ENCODE data around the gene STEAP2.
"Not testable (repeated sequence)": the region's sequence is repeated elsewhere in the genome, so short reads cannot be mapped to it uniquely, and the experiment has no call there.

The STEAP2 gene

DNA sequence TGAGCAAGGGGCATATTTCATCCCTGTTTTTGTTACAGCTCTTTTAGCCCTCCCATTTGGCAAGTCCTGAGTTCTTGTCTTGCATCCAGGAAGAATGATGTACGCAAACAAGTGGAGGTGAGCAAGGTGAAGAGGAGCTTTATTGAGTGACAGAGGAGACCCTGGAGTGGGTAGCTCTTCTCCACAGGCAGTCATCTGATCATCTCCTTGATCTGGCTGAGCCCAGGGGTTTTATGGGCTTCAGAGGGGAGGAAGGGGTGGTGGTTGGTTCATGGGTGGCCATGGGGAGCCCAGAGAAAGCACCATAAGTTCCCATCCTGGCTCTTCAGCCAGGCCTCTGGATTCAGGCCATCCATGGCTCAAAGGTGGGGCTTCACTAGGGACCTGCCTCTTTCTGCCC is 35.3 kb upstream of the STEAP2 start:
- peaks cover 4% of the 10 kb centered on the region for H3K9me3 ChIP-seq (ENCODE audit: control insufficient read depth, insufficient read depth, low read length)
- no peaks in the 10 kb centered on the region for H3K27me3 ChIP-seq (ENCODE audit: control insufficient read depth, insufficient read depth, low read length)
- H3K4me3 ChIP-seq (ENCODE audit: low read length): no peak overlapping the region
- H3K27ac ChIP-seq (ENCODE audit: low read length): no peak overlapping the region
- no peaks in the 10 kb centered on the region; the same call in 1 of the 2 replicates for H3K36me3 ChIP-seq (ENCODE audit: control insufficient read depth, insufficient read depth, low read length)
- H3K4me1 ChIP-seq (ENCODE audit: control insufficient read depth, insufficient read depth, low read length): no peaks in the 10 kb centered on the region
- no peak for DNase-seq (ENCODE audit: low read depth, low spot score)
- WGBS (ENCODE audit: insufficient coverage, insufficient read length): no CpG with 5 or more reads among the region's 1 CpG

DNA sequence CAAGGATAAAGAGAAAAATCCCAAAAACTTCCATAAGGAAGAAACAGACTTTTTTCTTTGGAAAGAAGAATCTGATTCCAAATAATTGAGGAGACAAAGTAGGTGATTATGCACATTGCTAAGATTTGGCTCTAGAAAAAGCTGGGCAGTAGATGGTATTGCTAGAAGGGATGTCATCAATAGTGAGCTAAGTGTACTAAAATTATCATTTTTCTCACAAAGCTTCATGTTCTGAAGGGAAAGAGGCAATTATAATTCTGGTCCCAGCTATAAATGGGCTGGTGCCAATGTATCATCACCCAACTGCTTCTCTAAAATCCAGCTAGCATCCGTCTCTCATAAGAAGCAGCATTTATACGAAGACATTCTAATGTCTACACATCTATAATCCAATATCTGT is 33.4 kb upstream of the STEAP2 start:
- Histone ChIP-seq H3K4me1 (ENCODE audit: control insufficient read depth, insufficient read depth, low read length) (no peaks in the 10 kb centered on the region), H3K36me3 (ENCODE audit: control insufficient read depth, insufficient read depth, low read length) (no peaks in the 10 kb centered on the region; the same call in 1 of the 2 replicates), H3K27me3 (ENCODE audit: control insufficient read depth, insufficient read depth, low read length) (no peaks in the 10 kb centered on the region), H3K27ac (ENCODE audit: low read length) (no peak overlapping the region), H3K9me3 (ENCODE audit: control insufficient read depth, insufficient read depth, low read length) (peaks cover 4% of the 10 kb centered on the region), H3K4me3 (ENCODE audit: low read length) (no peak overlapping the region)
- no peak for DNase-seq (ENCODE audit: low read depth, low spot score)
- no CpG with 5 or more reads among the region's 2 CpGs for WGBS (ENCODE audit: insufficient coverage, insufficient read length)

DNA sequence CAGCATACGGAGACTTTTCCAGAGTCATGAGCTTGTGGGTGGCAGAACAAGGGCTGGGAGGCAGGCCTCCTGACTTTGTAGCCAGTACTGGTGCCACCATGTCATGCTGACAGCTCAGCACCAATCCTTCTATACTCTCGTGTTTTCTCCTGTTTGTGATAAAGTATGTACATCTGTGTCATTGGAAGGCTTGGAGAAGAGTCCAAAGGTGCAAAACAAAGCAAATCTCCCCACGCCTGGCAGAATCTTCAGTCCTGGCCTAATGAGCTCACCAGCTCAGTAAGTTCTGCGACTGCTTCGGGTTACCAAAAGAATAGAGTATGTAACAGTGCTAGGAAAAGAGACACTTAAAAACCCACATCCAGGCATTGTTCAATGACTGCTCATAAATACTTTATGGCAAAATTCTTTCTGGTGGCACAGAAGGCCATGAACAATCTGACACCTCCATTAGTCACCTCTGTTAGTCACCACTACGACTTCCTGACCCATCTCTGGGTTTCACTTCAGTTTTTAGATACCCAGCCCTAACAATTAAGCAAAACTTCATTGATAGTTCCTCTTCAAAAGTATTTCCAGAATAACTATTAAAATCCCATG is 32.8 kb upstream of the STEAP2 start:
- H3K27ac ChIP-seq (ENCODE audit: low read length): no peak overlapping the region
- peaks cover 4% of the 10 kb centered on the region for H3K9me3 ChIP-seq (ENCODE audit: control insufficient read depth, insufficient read depth, low read length)
- DNase-seq (ENCODE audit: low read depth, low spot score): no peak
- no peak overlapping the region for H3K4me3 ChIP-seq (ENCODE audit: low read length)
- no peaks in the 10 kb centered on the region for H3K27me3 ChIP-seq (ENCODE audit: control insufficient read depth, insufficient read depth, low read length)
- no peaks in the 10 kb centered on the region; the same call in 1 of the 2 replicates for H3K36me3 ChIP-seq (ENCODE audit: control insufficient read depth, insufficient read depth, low read length)
- H3K4me1 ChIP-seq (ENCODE audit: control insufficient read depth, insufficient read depth, low read length): no peaks in the 10 kb centered on the region
- WGBS (ENCODE audit: insufficient coverage, insufficient read length): no CpG with 5 or more reads among the region's 6 CpGs

DNA sequence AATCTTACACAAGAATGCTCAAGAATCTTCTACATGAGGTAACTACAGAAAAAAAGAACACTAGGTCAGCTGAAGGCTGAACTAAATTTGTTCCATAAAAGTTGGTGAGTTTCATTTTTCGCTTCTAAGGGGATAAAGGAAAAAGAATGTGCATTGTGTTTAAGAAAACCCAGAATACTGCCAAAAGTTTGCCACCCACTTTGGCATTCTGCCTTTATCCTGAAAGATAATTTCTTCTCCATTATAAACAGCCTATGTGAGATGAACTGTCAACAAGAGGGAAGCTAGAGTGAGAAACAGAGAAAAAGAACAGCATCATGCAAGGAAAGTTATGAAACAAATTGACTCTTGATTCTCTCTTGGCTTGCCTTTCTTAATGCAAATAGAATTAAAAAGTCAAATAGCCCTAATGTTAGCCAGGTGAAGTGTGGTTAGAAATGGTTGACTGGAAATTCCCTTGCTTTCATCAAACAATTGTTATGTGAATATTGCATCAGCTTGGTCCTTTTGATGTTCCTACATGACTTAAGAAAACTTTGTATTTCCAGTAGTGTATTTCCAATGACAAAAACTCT is 31.4 kb upstream of the STEAP2 start:
- H3K27me3 ChIP-seq (ENCODE audit: control insufficient read depth, insufficient read depth, low read length): no peaks in the 10 kb centered on the region
- peaks cover 4% of the 10 kb centered on the region for H3K9me3 ChIP-seq (ENCODE audit: control insufficient read depth, insufficient read depth, low read length)
- no peaks in the 10 kb centered on the region; the same call in 1 of the 2 replicates for H3K36me3 ChIP-seq (ENCODE audit: control insufficient read depth, insufficient read depth, low read length)
- WGBS (ENCODE audit: insufficient coverage, insufficient read length): no CpG with 5 or more reads among the region's 1 CpG
- DNase-seq (ENCODE audit: low read depth, low spot score): no peak
- H3K4me1 ChIP-seq (ENCODE audit: control insufficient read depth, insufficient read depth, low read length): no peaks in the 10 kb centered on the region
- no peak overlapping the region for H3K4me3 ChIP-seq (ENCODE audit: low read length)
- H3K27ac ChIP-seq (ENCODE audit: low read length): no peak overlapping the region

DNA sequence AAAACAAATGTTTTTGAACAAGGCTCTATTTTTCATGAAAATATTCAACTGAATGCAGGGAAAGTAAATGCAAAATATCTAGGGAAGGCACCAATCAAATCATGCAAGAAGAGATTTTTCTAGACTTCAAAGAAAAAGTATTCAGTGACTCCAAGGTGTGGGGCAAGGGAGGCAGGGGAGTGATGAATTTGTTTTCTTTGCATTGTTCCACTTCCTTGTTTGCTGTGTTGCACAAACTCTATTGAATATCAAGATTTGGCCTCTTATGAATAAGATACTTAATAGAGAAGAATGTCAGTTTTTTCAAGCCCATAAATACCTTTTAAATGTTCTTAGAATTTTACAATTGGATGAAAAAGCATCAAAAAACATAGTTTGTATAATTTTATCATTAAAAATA is 30.9 kb upstream of the STEAP2 start:
- Histone ChIP-seq H3K4me1 (ENCODE audit: control insufficient read depth, insufficient read depth, low read length) (no peaks in the 10 kb centered on the region), H3K4me3 (ENCODE audit: low read length) (no peak overlapping the region), H3K27me3 (ENCODE audit: control insufficient read depth, insufficient read depth, low read length) (no peaks in the 10 kb centered on the region), H3K27ac (ENCODE audit: low read length) (no peak overlapping the region), H3K36me3 (ENCODE audit: control insufficient read depth, insufficient read depth, low read length) (no peaks in the 10 kb centered on the region; the same call in 1 of the 2 replicates), H3K9me3 (ENCODE audit: control insufficient read depth, insufficient read depth, low read length) (peaks cover 4% of the 10 kb centered on the region)
- no peak for DNase-seq (ENCODE audit: low read depth, low spot score)

DNA sequence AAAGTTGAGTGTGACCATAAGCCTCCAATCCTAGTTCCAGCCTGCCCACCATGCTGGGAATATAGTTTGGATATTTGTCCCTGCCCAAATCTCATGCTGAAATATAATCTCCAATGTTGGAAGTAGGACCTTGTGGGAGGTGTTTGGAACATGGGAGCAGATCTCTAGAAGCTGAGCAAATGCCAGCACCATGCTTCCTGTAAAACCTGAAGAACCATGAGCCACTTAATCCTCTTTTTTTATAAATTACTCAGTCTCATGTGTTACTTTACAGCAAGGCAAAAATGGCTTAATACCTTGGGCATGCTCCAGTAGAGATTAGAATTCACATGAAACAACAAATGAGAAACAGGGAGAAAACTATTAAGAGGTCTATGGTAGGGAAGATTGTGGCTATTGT is 30.1 kb upstream of the STEAP2 start:
- no peaks in the 10 kb centered on the region for H3K27me3 ChIP-seq (ENCODE audit: control insufficient read depth, insufficient read depth, low read length)
- no peak overlapping the region for H3K27ac ChIP-seq (ENCODE audit: low read length)
- H3K36me3 ChIP-seq (ENCODE audit: control insufficient read depth, insufficient read depth, low read length): no peaks in the 10 kb centered on the region; the same call in 1 of the 2 replicates
- no peak for DNase-seq (ENCODE audit: low read depth, low spot score)
- no peaks in the 10 kb centered on the region for H3K9me3 ChIP-seq (ENCODE audit: control insufficient read depth, insufficient read depth, low read length)
- no peak overlapping the region for H3K4me3 ChIP-seq (ENCODE audit: low read length)
- no peaks in the 10 kb centered on the region for H3K4me1 ChIP-seq (ENCODE audit: control insufficient read depth, insufficient read depth, low read length)

DNA sequence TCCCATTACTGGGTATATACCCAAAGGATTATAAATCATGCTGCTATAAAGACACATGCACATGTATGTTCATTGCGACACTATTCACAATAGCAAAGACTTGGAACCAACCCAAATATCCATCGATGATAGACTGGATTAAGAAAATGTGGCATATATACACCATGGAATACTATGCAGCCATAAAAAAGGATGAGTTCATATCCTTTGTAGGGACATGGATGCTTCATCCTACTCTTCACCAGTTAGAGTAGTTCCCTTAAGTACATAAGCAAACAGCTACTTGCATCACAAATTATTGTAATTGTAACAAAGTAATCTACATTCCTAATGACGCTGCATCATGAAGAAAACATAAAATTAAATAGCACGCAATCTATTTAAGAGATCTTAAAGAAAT is 25.2 kb upstream of the STEAP2 start:
- H3K36me3 ChIP-seq (ENCODE audit: control insufficient read depth, insufficient read depth, low read length): not testable (repeated sequence)

DNA sequence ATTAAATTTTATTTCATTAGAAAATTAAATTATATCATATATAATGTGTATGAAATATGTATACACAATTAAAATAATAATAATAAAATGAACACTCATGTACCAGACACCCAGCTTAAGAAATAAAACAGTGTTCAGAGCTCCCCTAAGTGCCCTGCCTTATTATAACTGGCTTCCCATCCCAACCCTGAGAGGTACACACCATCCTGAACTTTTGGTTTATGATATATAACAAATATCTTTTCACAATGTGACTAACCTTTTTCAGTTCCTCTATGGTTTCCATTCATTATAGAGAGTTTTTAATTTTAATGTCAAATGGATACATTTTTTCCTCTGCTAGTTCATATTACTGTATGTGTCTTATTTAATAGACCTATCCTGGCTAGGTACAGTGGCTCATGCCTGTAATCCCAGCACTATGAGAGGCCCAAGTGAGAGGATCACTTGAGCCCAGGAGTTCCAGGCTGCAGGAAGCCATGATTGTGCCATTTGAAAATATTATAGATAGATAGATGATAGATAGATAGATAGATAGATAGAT is 24.0 kb upstream of the STEAP2 start:
- peaks cover 1% of the 10 kb centered on the region; the same call in 1 of the 2 replicates for H3K9me3 ChIP-seq (ENCODE audit: control insufficient read depth, insufficient read depth, low read length)

More for the DNA sequence above, 25.2 kb upstream of the STEAP2 start:
- DNase-seq (ENCODE audit: low read depth, low spot score); H3K4me3 ChIP-seq (ENCODE audit: low read length); H3K4me1 ChIP-seq (ENCODE audit: control insufficient read depth, insufficient read depth, low read length); H3K9me3 ChIP-seq (ENCODE audit: control insufficient read depth, insufficient read depth, low read length); H3K27me3 ChIP-seq (ENCODE audit: control insufficient read depth, insufficient read depth, low read length); H3K27ac ChIP-seq (ENCODE audit: low read length): not testable (repeated sequence)
- WGBS (ENCODE audit: insufficient coverage, insufficient read length): no CpG with 5 or more reads among the region's 4 CpGs

DNA sequence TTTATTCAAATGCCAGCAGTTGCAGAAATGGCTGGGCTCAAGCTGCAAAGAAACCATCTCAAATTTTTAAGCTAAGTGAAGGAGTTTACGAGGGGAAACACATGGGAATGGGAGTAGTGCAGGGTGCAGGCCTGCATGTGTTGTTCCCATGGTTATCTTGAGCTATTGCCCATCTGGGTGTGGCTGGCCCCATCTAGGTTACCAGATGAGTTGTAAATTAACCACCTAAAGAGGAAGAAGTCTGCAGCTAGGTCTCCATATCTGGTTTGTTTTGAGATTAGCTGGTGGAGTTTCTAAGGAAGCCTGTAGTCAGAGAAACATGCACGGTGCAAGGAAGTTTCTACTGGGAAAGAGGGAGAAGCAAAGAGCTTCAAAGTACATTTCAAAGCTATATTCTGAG is 23.3 kb upstream of the STEAP2 start:
- no CpG with 5 or more reads among the region's 2 CpGs for WGBS (ENCODE audit: insufficient coverage, insufficient read length)
- Histone ChIP-seq H3K27ac (ENCODE audit: low read length) (no peak overlapping the region), H3K27me3 (ENCODE audit: control insufficient read depth, insufficient read depth, low read length) (no peaks in the 10 kb centered on the region), H3K9me3 (ENCODE audit: control insufficient read depth, insufficient read depth, low read length) (peaks cover 1% of the 10 kb centered on the region; the same call in 1 of the 2 replicates), H3K4me3 (ENCODE audit: low read length) (no peak overlapping the region), H3K36me3 (ENCODE audit: control insufficient read depth, insufficient read depth, low read length) (no peaks in the 10 kb centered on the region), H3K4me1 (ENCODE audit: control insufficient read depth, insufficient read depth, low read length) (no peaks in the 10 kb centered on the region)
- DNase-seq (ENCODE audit: low read depth, low spot score): no peak

More for the DNA sequence above, 24.0 kb upstream of the STEAP2 start:
- Histone ChIP-seq H3K4me1 (ENCODE audit: control insufficient read depth, insufficient read depth, low read length) (no peaks in the 10 kb centered on the region), H3K27ac (ENCODE audit: low read length) (no peak overlapping the region), H3K27me3 (ENCODE audit: control insufficient read depth, insufficient read depth, low read length) (no peaks in the 10 kb centered on the region), H3K36me3 (ENCODE audit: control insufficient read depth, insufficient read depth, low read length) (no peaks in the 10 kb centered on the region), H3K4me3 (ENCODE audit: low read length) (no peak overlapping the region)
- DNase-seq (ENCODE audit: low read depth, low spot score): no peak

DNA sequence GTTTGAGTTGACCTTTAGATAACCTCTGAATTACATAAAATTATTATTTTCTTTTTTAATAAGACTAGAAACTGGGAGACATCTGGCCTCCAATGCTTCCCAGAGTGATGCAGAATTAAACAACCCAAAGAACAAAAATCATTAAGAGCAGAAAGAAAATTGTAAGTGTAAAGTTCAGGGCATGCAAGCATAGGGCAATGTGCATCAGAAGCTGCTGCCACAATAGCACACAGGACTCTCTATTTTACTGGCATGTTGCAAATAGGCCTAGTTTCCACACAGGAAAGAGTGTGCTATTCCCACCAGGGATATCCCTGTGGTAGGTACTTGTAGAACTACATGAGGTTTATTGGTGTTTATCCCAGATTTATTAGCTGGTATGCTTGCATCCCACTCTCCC is 20.5 kb upstream of the STEAP2 start:
- no peak for DNase-seq (ENCODE audit: low read depth, low spot score)
- no peak overlapping the region for H3K27ac ChIP-seq (ENCODE audit: low read length)
- no peaks in the 10 kb centered on the region for H3K36me3 ChIP-seq (ENCODE audit: control insufficient read depth, insufficient read depth, low read length)
- H3K4me3 ChIP-seq (ENCODE audit: low read length): no peak overlapping the region
- no peaks in the 10 kb centered on the region for H3K27me3 ChIP-seq (ENCODE audit: control insufficient read depth, insufficient read depth, low read length)
- H3K4me1 ChIP-seq (ENCODE audit: control insufficient read depth, insufficient read depth, low read length): no peaks in the 10 kb centered on the region
- H3K9me3 ChIP-seq (ENCODE audit: control insufficient read depth, insufficient read depth, low read length): peaks cover 1% of the 10 kb centered on the region; the same call in 1 of the 2 replicates

DNA sequence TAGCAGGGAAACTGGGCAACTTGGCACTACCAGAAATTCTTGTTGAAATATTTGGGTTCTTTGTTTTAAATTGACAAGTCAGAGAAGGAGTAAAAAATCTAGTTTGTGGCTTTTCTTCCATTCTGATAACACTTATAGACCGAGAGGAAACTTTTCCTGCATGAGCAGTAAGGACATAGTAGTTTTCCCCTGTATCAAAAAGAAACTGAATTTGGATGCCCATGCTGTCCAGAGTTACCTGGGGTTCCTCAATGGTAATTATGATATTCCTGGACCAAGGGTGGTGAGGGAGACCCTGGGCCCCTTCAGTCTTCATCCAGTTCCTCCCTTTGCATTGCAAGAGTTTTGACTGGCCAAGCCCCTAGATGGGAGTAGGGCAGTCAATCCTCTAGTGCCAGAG is 19.9 kb upstream of the STEAP2 start:
- Histone ChIP-seq H3K9me3 (ENCODE audit: control insufficient read depth, insufficient read depth, low read length) (peaks cover 1% of the 10 kb centered on the region; the same call in 1 of the 2 replicates), H3K27ac (ENCODE audit: low read length) (no peak overlapping the region), H3K4me3 (ENCODE audit: low read length) (no peak overlapping the region), H3K36me3 (ENCODE audit: control insufficient read depth, insufficient read depth, low read length) (no peaks in the 10 kb centered on the region), H3K27me3 (ENCODE audit: control insufficient read depth, insufficient read depth, low read length) (no peaks in the 10 kb centered on the region), H3K4me1 (ENCODE audit: control insufficient read depth, insufficient read depth, low read length) (no peaks in the 10 kb centered on the region)
- no CpG with 5 or more reads among the region's 1 CpG for WGBS (ENCODE audit: insufficient coverage, insufficient read length)
- DNase-seq (ENCODE audit: low read depth, low spot score): no peak

Measured in iPS DF 6.9 (cell line).